ENCODE results near the gene PHLDA3.

The PHLDA3 gene

GRCh38 chr1:201468844-201469644 is at the start of gene PHLDA3:
TSS of gene PHLDA3 (minus strand) at chr1:201469188. CDS start at chr1:201468786, 402 bp downstream.
- peak; percentile 26 to 79 for DNase-seq

- DNase-seq: no peak
These were observed 49.1 kb upstream of the PHLDA3 start for GRCh38 chr1:201518071-201518470.

- DNase-seq: no peak
These were observed 48.6 kb upstream of the PHLDA3 start for GRCh38 chr1:201517631-201518030.

- no peak for DNase-seq
These were observed 47.6 kb upstream of the PHLDA3 start for GRCh38 chr1:201516511-201517127.

- DNase-seq: no peak
These were observed 46.9 kb upstream of the PHLDA3 start for GRCh38 chr1:201515895-201516294.

- no peak for DNase-seq
These were observed 46.2 kb upstream of the PHLDA3 start for GRCh38 chr1:201515062-201515750.

- no peak for DNase-seq
These were observed 45.5 kb upstream of the PHLDA3 start for GRCh38 chr1:201514466-201514865.

- no peak for DNase-seq
These were observed 44.7 kb upstream of the PHLDA3 start for GRCh38 chr1:201513498-201514243.

- no peak for DNase-seq
These were observed 43.1 kb upstream of the PHLDA3 start for GRCh38 chr1:201511941-201512539.

GRCh38 chr1:201511396-201511940 is 42.5 kb upstream of the PHLDA3 start:
- no peak for DNase-seq

GRCh38 chr1:201510734-201511133 is 41.7 kb upstream of the PHLDA3 start:
- no peak for DNase-seq

GRCh38 chr1:201509601-201510374 is 40.8 kb upstream of the PHLDA3 start:
- DNase-seq: no peak

GRCh38 chr1:201508809-201509208 is 39.8 kb upstream of the PHLDA3 start:
- no peak for DNase-seq

GRCh38 chr1:201507360-201507675 is 38.3 kb upstream of the PHLDA3 start:
- no peak for DNase-seq

- DNase-seq: peak in 1 of 2 experiments; percentile 47
These were observed 37.8 kb upstream of the PHLDA3 start, which contains the start of gene CSRP1 for GRCh38 chr1:201506557-201507359. TSS of gene CSRP1 (minus strand) at chr1:201507123. CDS start at chr1:201496303, 10,820 bp downstream.

GRCh38 chr1:201506092-201506491 is 37.1 kb upstream of the PHLDA3 start:
- no peak for DNase-seq

GRCh38 chr1:201505503-201505890 is 36.5 kb upstream of the PHLDA3 start:
- no peak for DNase-seq

GRCh38 chr1:201504799-201505502 is 36.0 kb upstream of the PHLDA3 start:
- no peak for DNase-seq

- peak in 1 of 2 experiments; percentile 6 for DNase-seq
These were observed 35.2 kb upstream of the PHLDA3 start for GRCh38 chr1:201504179-201504631.

Data from NCI-H446 (cell line).